Ishikawa (cell line): ENCODE data around the gene BFSP1.

Experiments
- CEBPB ChIP-seq: IDR thresholded peaks from 2 replicates; pipeline ENCODE4 v1.6.1; 2012
- CREB1 ChIP-seq: IDR thresholded peaks from 2 replicates; pipeline ENCODE4 v1.6.1; 2012; ENCODE audit warnings: low read depth
- EGR1 ChIP-seq: IDR thresholded peaks from 2 replicates; pipeline ENCODE4 v1.6.1; 2012
- EP300 ChIP-seq: IDR thresholded peaks from 2 replicates; pipeline ENCODE4 v1.6.1; 2012; ENCODE audit warnings: borderline replicate concordance
- FOXM1 ChIP-seq: IDR thresholded peaks from 2 replicates; pipeline ENCODE4 v1.6.1; 2012; ENCODE audit warnings: low read depth, borderline replicate concordance
- NFIC ChIP-seq: IDR thresholded peaks from 2 replicates; pipeline ENCODE4 v1.6.1; 2012
- RAD21 ChIP-seq: IDR thresholded peaks from 2 replicates; pipeline ENCODE4 v1.6.1; 2012; ENCODE audit warnings: low read depth
- TAF1 ChIP-seq: IDR thresholded peaks from 2 replicates; pipeline ENCODE4 v1.6.1; 2012; ENCODE audit warnings: low read depth, mild to moderate bottlenecking
- TCF12 ChIP-seq: IDR thresholded peaks from 2 replicates; pipeline ENCODE4 v1.6.1; 2012; ENCODE audit warnings: low read depth
- TEAD4 ChIP-seq: IDR thresholded peaks from 2 replicates; pipeline ENCODE4 v1.6.1; 2012
- YY1 ChIP-seq: IDR thresholded peaks from 2 replicates; pipeline ENCODE4 v1.6.1; 2012; ENCODE audit warnings: low read depth
- ZBTB7A ChIP-seq: IDR thresholded peaks from 2 replicates; pipeline ENCODE4 v1.6.1; 2012; ENCODE audit warnings: low read depth
- TF ChIP-seq, protein P1 (sequence below): IDR thresholded peaks from 2 replicates; pipeline ENCODE4 v1.6.1; 2012
- TF ChIP-seq, protein P2 (sequence below): IDR thresholded peaks from 2 replicates; pipeline ENCODE4 v1.6.1; 2012; ENCODE audit warnings: low read depth, mild to moderate bottlenecking
- TF ChIP-seq, protein P3 (sequence below): IDR thresholded peaks from 2 replicates; pipeline ENCODE4 v1.6.1; 2012

Gene BFSP1

DNA sequence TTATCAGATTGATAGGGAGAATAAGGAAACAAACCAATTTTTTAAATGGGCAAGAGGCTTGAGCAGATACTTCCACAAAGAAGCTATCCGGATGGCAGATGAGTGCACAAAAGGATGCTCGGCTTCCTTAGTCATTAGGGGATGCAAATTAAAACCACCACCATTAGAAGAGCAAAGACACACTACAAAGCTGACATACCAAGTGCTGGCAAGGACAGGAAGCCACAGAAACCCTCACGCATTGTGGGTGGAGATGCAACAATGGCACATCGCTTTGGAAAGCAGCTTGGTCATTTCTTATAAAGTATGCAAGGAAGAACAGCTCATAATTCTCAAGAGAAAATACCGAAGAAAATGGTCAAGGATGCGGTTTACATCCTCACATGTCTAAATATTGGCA lies 19.8 kb downstream of the BFSP1 start:
- TF ChIP-seq, protein P1, sequence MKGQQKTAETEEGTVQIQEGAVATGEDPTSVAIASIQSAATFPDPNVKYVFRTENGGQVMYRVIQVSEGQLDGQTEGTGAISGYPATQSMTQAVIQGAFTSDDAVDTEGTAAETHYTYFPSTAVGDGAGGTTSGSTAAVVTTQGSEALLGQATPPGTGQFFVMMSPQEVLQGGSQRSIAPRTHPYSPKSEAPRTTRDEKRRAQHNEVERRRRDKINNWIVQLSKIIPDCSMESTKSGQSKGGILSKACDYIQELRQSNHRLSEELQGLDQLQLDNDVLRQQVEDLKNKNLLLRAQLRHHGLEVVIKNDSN, result no peak
- no peak for TF ChIP-seq EGR1
- no peak for TF ChIP-seq NFIC
- TF ChIP-seq TEAD4, result no peak

DNA sequence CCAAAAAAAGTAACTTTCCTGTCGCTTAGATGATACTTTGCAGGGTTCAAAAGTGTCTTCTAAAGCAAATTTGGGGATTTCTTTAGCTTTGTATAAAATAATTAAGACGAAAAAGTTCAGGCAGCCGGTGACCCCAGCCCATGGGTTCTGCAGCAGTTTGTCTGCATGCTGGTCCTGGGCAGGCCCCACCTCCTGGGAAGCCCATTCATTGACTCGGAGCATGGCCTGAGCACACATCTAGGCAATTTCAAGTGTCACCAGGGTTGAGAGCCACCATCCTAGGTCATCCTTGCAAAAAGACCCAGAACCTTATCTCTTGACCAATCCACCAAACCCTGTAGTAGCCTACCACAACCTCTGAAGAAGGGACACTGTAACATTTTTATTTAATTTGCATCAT lies 20.6 kb downstream of the BFSP1 start:
- TF ChIP-seq TEAD4 (no peak), CEBPB (no peak), NFIC (no peak), TAF1 (no peak), YY1 (no peak), CREB1 (no peak), RAD21 (no peak), FOXM1 (no peak), ZBTB7A (no peak), TCF12 (no peak), EGR1 (no peak), EP300 (no peak)
- TF ChIP-seq, protein P1, result no peak
- TF ChIP-seq, protein P2, sequence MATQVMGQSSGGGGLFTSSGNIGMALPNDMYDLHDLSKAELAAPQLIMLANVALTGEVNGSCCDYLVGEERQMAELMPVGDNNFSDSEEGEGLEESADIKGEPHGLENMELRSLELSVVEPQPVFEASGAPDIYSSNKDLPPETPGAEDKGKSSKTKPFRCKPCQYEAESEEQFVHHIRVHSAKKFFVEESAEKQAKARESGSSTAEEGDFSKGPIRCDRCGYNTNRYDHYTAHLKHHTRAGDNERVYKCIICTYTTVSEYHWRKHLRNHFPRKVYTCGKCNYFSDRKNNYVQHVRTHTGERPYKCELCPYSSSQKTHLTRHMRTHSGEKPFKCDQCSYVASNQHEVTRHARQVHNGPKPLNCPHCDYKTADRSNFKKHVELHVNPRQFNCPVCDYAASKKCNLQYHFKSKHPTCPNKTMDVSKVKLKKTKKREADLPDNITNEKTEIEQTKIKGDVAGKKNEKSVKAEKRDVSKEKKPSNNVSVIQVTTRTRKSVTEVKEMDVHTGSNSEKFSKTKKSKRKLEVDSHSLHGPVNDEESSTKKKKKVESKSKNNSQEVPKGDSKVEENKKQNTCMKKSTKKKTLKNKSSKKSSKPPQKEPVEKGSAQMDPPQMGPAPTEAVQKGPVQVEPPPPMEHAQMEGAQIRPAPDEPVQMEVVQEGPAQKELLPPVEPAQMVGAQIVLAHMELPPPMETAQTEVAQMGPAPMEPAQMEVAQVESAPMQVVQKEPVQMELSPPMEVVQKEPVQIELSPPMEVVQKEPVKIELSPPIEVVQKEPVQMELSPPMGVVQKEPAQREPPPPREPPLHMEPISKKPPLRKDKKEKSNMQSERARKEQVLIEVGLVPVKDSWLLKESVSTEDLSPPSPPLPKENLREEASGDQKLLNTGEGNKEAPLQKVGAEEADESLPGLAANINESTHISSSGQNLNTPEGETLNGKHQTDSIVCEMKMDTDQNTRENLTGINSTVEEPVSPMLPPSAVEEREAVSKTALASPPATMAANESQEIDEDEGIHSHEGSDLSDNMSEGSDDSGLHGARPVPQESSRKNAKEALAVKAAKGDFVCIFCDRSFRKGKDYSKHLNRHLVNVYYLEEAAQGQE, result no peak
- TF ChIP-seq, protein P3, sequence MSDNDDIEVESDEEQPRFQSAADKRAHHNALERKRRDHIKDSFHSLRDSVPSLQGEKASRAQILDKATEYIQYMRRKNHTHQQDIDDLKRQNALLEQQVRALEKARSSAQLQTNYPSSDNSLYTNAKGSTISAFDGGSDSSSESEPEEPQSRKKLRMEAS, result no peak

DNA sequence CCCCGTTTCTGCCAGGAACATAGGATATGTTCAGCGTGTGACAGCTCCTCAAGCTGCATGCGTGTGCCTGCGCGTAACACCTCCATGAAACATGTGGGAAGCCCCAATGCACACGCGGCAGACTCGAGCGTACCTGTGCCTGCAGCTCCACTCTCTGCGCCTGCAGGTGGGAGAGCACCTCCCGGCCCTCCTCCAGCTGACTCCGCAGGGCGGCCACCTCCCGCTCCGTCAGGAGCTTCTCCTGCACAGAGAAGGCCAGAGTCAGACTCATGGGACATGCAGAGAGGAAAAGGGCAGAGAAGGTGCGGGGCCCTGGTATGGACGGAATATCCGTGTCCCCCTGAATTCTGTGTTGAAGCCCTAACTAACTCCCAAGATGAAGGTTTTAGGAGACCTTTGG lies 22.4 kb downstream of the BFSP1 start:
- TF ChIP-seq, protein P2, result no peak
- TF ChIP-seq CEBPB (no peak), TAF1 (no peak), TCF12 (no peak), ZBTB7A (no peak), CREB1 (no peak), EGR1 (no peak), FOXM1 (no peak), TEAD4 (no peak), RAD21 (no peak), EP300 (no peak), YY1 (no peak), NFIC (no peak)
- TF ChIP-seq, protein P1, result no peak
- TF ChIP-seq, protein P3, result no peak

DNA sequence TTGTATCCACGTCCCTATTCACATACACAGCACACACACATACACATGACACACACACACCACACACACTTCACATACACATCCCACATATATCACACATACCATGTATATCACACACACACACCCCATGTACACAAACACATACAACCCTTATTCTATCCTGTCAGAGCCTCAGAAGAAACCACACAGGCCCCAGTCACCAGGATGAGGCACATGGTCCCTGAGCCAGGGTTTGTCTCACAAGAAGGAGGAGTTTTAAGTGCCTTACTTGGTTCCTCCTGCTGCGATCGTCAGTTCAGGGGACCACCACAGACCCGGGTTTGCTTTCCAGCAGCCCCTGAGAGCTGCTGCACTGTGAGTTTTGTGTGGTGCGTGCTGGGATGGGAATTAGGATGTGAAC lies 23.6 kb downstream of the BFSP1 start:
- TF ChIP-seq YY1, result no peak
- no peak for TF ChIP-seq CEBPB
- TF ChIP-seq, protein P1, result no peak
- TF ChIP-seq, protein P3, result no peak
- TF ChIP-seq RAD21, result no peak

DNA sequence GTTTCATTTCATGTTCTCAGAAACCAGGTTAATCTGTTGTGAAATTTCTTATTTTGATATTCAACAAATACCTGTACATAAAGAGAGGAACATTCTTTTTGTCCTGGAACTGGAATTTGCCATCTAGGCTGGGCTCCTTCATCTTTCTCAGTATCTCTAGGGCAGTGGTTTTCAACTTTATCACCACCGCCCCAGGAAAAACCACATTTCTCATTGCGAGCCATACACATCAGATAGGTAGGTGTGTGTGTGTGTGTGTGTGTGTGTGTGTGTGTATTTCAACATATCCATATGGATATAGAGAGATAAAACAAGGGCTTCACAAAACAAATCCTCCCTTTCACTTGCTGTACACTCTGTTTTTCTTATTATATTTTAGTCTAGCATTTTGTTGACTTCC lies 24.1 kb downstream of the BFSP1 start:
- TF ChIP-seq EGR1 (no peak), TAF1 (no peak), TCF12 (no peak), CEBPB (no peak)
- TF ChIP-seq, protein P3, result no peak
